ENCODE results near the gene DPYSL5.

DNA sequence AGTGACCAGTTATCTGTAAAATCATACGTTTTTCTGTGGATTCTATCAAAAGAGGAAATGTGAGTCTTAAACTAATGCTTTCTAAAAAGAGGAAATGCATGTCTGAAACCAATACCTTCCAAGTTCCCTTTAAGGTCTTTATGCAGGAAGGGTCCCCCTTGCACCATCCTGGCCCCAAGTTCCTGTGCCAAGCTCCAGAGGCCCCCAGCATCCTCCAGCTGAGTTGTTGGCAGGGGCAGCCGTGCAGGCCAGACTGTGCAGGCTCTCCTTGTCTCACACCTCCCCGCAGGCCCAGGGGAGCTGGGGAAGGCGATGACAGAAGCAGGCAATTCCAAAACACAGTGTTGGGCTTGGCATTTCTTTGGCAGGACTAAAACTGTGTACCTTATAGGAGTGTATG lies 39.2 kb downstream of the DPYSL5 start:
- TF ChIP-seq POLR2A (IDR thresholded peaks at IDR 0.05) (no peak), CTCF (IDR thresholded peaks at IDR 0.05) (no peak)
